HepG2 (cell line): Measurements from ENCODE around the gene P4HB. TPM values are rescaled to one million over a fixed set of nuclear protein-coding genes. Genes with fewer than 3 reads are reported as not detected.

Source experiments
- ARID3A ChIP-seq: IDR thresholded peaks from 2 replicates; pipeline ENCODE4 v1.6.1; 2012; ENCODE audit warnings: low read depth, low read length, improper control_type of control experiment
- ARNTL ChIP-seq: sonication (generic); formaldehyde crosslinking; IDR thresholded peaks from 2 replicates; pipeline ENCODE4 v1.4.0; 2020; ENCODE audit warnings: mild to moderate bottlenecking, missing genetic modification reagents
- CEBPG ChIP-seq: IDR thresholded peaks from 2 replicates; pipeline ENCODE4 v1.6.1; 2016
- CENPX ChIP-seq: sonication (generic); formaldehyde crosslinking; IDR thresholded peaks from 2 replicates; pipeline ENCODE4 v1.9.0; 2021; ENCODE audit warnings: mild to moderate bottlenecking, missing genetic modification reagents, moderate library complexity
- ESRRA ChIP-seq: sonication (generic); formaldehyde crosslinking; IDR thresholded peaks from 2 replicates; pipeline ENCODE4 v1.5.1; 2020; ENCODE audit warnings: mild to moderate bottlenecking, low read depth, missing genetic modification reagents
- FOXC1 ChIP-seq: sonication (generic); formaldehyde crosslinking; IDR thresholded peaks from 2 replicates; pipeline ENCODE4 v1.8.0; 2022; ENCODE audit warnings: mild to moderate bottlenecking, missing genetic modification reagents, borderline replicate concordance
- GATAD1 ChIP-seq: IDR thresholded peaks from 2 replicates; pipeline ENCODE4 v1.6.1; 2016; ENCODE audit warnings: missing genetic modification reagents, missing compliant biosample characterization
- GFI1 ChIP-seq: sonication (generic); formaldehyde crosslinking; IDR thresholded peaks from 2 replicates; pipeline ENCODE4 v1.5.0; 2020; ENCODE audit warnings: missing genetic modification reagents, mild to moderate bottlenecking, borderline replicate concordance
- HNF1B ChIP-seq: sonication (generic); formaldehyde crosslinking; IDR thresholded peaks from 2 replicates; pipeline ENCODE4 v1.5.1; 2020; ENCODE audit warnings: mild to moderate bottlenecking, moderate library complexity, missing genetic modification reagents
- HNF4A ChIP-seq: sonication (generic); formaldehyde crosslinking; IDR thresholded peaks from 2 replicates; pipeline ENCODE4 v1.4.0; 2020; ENCODE audit warnings: missing genetic modification reagents
- NFIC ChIP-seq: IDR thresholded peaks from 2 replicates; pipeline ENCODE4 v1.6.1; 2012; ENCODE audit warnings: mild to moderate bottlenecking, low read length, inconsistent platforms
- SP5 ChIP-seq: IDR thresholded peaks from 2 replicates; pipeline ENCODE4 v1.6.1; 2016; ENCODE audit warnings: low read depth, borderline replicate concordance
- WIZ ChIP-seq: sonication (generic); formaldehyde crosslinking; IDR thresholded peaks from 2 replicates; pipeline ENCODE4 v1.5.1; 2020; ENCODE audit warnings: mild to moderate bottlenecking, missing genetic modification reagents
- ZBTB14 ChIP-seq: sonication (generic); formaldehyde crosslinking; IDR thresholded peaks from 2 replicates; pipeline ENCODE4 v1.4.0; 2020; ENCODE audit warnings: missing genetic modification reagents
- ZBTB25 ChIP-seq: IDR thresholded peaks from 2 replicates; pipeline ENCODE4 v1.6.1; 2018; ENCODE audit warnings: missing genetic modification reagents
- ZBTB34 ChIP-seq: sonication (generic); formaldehyde crosslinking; IDR thresholded peaks from 2 replicates; pipeline ENCODE4 v1.8.0; 2022; ENCODE audit warnings: mild to moderate bottlenecking, missing genetic modification reagents
- ZKSCAN5 ChIP-seq: sonication (generic); formaldehyde crosslinking; IDR thresholded peaks from 2 replicates; pipeline ENCODE4 v1.5.1; 2020; ENCODE audit warnings: mild to moderate bottlenecking, missing genetic modification reagents
- ZNF326 ChIP-seq: sonication (generic); formaldehyde crosslinking; IDR thresholded peaks from 2 replicates; pipeline ENCODE4 v1.4.0; 2020; ENCODE audit warnings: missing genetic modification reagents, borderline replicate concordance
- ZNF572 ChIP-seq: sonication (generic); formaldehyde crosslinking; IDR thresholded peaks from 2 replicates; pipeline ENCODE4 v1.5.1; 2020; ENCODE audit warnings: mild to moderate bottlenecking, missing genetic modification reagents
- ZNF629 ChIP-seq: sonication (generic); formaldehyde crosslinking; conservative IDR thresholded peaks from 2 replicates; pipeline ENCODE4 v1.5.0; 2020; ENCODE audit warnings: missing genetic modification reagents
- ZNF644 ChIP-seq: IDR thresholded peaks from 2 replicates; pipeline ENCODE4 v1.6.1; 2016; ENCODE audit warnings: low read depth
- ZNF737 ChIP-seq: sonication (generic); formaldehyde crosslinking; IDR thresholded peaks from 2 replicates; pipeline ENCODE4 v1.5.0; 2020; ENCODE audit warnings: missing genetic modification reagents, mild to moderate bottlenecking, borderline replicate concordance
- ZSCAN21 ChIP-seq: sonication (generic); formaldehyde crosslinking; IDR thresholded peaks from 2 replicates; pipeline ENCODE4 v1.8.0; 2022; ENCODE audit warnings: mild to moderate bottlenecking, missing genetic modification reagents, moderate library complexity, borderline replicate concordance
- ZSCAN22 ChIP-seq: sonication (generic); formaldehyde crosslinking; IDR thresholded peaks from 2 replicates; pipeline ENCODE4 v1.4.0; 2020; ENCODE audit warnings: mild to moderate bottlenecking, missing genetic modification reagents
- polyA plus RNA-seq, 8 experiments: library from polyadenylated mRNA; depleted of rRNA in 3 of 8; stranded (reverse) in 7 of 8; unstranded in 1 of 8; fragments of >200 nt; fragmentation: Illumina TruSeq in 4 of 8; extraction: Trizol in 4 of 8; gene quantifications; 2 replicates each; pipeline versions ENCODE4 v1.2.1 to v1.2.3, GENCODE V29; 2011 to 2016; ENCODE audit warnings: low read depth in 4 of 8, missing spikeins in 1 of 8, mixed read lengths in 1 of 8; ENCODE audit not compliant: insufficient read depth in 1 of 8
- total RNA-seq, 5 experiments: library from RNA; depleted of rRNA; stranded (reverse); fragments of >200 nt; fragmentation: Illumina TruSeq; extraction: Trizol; gene quantifications; 2 replicates each; pipeline ENCODE4 v1.2.3, GENCODE V29; 2016; ENCODE audit warnings: low read depth in 1 of 5

The P4HB gene
- total and polyA plus RNA-seq, 2 of the 13 experiments (the other 11 are each of a cell fraction or from before 2014, with no cell fraction given): 185 to 782 TPM

GRCh38 chr17:81901167-81902022 lies 41.1 kb upstream of the P4HB start (continued):
- TF ChIP-seq WIZ (no peak), ZSCAN21 (CRISPR knock-in tag) (no peak; the same call in 1 of the 2 replicates), ZNF629 (CRISPR knock-in tag) (no peak), ZBTB14 (CRISPR knock-in tag) (no peak), ZNF644 (CRISPR knock-in tag) (no peak), SP5 (CRISPR knock-in tag) (no peak), NFIC (no peak), ARNTL (CRISPR knock-in tag) (no peak), HNF1B (CRISPR knock-in tag) (0 out of 2 replicates have a peak, but pooled peaks have one; percentile 43), ZNF737 (CRISPR knock-in tag) (peak; percentile 15; the same call in 1 of the 2 replicates), ZSCAN22 (no peak), ZNF572 (CRISPR knock-in tag) (peak; percentile 70; the same call in 1 of the 2 replicates), FOXC1 (peak; percentile 50; the same call in 1 of the 2 replicates), ZBTB25 (CRISPR knock-in tag) (no peak), ZNF326 (CRISPR knock-in tag) (peak; percentile 92), ESRRA (CRISPR knock-in tag) (no peak; the same call in 1 of the 2 replicates), GATAD1 (CRISPR knock-in tag) (0 out of 2 replicates have a peak, but pooled peaks have one; percentile 21), HNF4A (CRISPR knock-in tag) (no peak), CENPX (CRISPR knock-in tag) (no peak), CEBPG (no peak), ZKSCAN5 (CRISPR knock-in tag) (no peak), GFI1 (no peak), ARID3A (no peak), ZBTB34 (no peak)
